Adipose tissue (tissue), 3 donors: ENCODE data around the gene METTL23. TPM values are rescaled to one million over a fixed set of nuclear protein-coding genes. Genes with fewer than 3 reads are reported as not detected.
"Not testable (repeated sequence)": the region's sequence is repeated elsewhere in the genome, so short reads cannot be mapped to it uniquely, and the experiment has no call there.

Experiments
- H3K27ac ChIP-seq: one replicate; pipeline ENCODE4 v1.5.1; 2013; ENCODE audit warnings: low read depth, low read length
- WGBS, 3 donors: extraction: QIAGEN DNeasy Blood & Tissue Kit; methylation state at CpG; one replicate each; pipeline ENCODE4 v1.1.7; 2013; 5-methylcytosine and 5-hydroxymethylcytosine counted together
- polyA plus RNA-seq, 3 donors: library from polyadenylated mRNA; stranded (reverse); fragments of 200-250 nt; gene quantifications; one replicate each; pipeline ENCODE4 v1.2.3, GENCODE V29; 2013
- donor health status: healthy with polysubstance abuse.
- donor health status: Bipolar disorder and iron deficiency.
- donor health status: healthy.

METTL23 gene
- polyA plus RNA-seq, 3 donors = 30.2 to 33.4 (median 30.9) TPM

DNA sequence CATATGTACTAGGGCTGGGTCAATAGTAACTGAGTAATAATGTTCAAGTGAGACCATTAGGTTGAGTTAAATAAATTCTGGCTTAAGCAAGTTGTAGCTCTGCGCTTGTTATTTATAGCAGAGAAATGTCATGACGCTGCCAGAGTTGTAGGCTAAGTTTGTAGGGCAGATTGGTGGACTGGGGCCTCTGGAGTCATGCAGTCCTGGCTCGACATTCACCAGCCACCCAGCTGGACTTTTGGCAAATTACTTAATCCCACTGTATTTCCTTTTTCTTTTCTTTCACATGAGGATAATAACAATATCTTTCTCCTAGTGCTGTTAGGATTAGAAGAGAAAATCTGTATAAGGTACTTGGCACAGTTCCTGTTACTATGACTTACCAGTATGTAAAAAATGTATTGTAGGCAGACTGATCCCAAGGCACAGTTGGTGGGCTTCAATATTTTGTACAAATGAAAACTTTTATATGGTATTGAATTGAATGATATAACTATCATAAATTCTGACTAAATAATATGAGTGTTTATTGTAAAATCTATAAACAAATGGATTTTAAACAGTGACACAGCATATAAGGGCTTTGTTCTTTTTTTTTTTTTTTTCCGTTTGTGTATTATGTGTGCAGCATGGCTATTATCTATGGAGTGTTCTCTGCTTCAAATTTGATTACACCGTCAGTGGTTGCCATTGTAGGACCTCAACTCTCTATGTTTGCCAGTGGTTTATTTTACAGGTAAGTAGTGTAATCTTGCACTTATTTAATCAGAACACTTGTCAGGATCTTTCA lies 13.9 kb downstream of the METTL23 start:
- 70 to 80% (median 78%) methylated on average over 5 of the region's 5 CpGs for WGBS, 3 donors

DNA sequence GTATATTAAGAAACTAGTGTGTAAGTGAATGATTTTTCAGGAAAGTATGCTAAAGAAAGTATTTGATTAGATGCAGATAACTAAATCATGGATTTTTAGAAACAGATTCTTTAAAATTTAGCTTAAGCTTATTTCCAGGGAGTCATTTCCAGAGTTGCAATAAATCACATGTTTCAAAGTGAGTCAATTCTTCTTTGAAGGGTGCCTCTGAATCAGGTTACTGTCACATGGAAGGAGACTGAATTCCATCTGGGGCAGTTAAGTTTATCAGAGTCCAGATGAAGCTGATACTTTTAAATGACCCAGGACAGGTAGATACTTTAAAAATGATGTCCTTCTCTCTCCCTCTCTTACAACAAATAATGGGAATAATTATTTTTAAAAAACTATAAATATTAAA lies 16.3 kb downstream of the METTL23 start:
- H3K27ac ChIP-seq = no peak overlapping the region

More for the DNA sequence above, 13.9 kb downstream of the METTL23 start:
- no peak overlapping the region for H3K27ac ChIP-seq

- WGBS, 3 donors = 82 to 100% (median 98%) methylated on average over 2 of the region's 2 CpGs
- no peak overlapping the region for H3K27ac ChIP-seq
Measured at GRCh38 chr17:76744747-76745146, 18.1 kb downstream of the METTL23 start.

DNA sequence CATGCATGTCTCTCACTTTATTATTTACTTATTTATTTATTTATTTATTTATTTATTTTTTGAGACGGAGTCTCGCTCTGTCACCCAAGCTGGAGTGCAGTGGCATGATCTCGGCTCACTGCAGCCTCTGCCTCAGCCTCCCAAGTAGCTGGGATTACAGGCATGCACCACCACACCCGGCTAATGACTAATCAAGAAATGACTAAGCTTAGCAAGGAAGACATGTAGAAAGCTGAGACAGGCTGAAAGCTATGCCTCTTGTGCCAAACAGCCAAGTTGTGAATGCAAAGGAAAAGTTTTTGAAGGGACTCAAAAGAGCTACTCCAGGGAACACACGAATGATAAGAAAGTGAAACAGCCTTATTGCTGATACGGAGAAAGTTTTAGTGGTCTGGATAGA lies 19.1 kb downstream of the METTL23 start:
- 96 to 98% (median 97%) methylated on average over 6 of the region's 6 CpGs for WGBS, 3 donors
- not testable (repeated sequence) for H3K27ac ChIP-seq

DNA sequence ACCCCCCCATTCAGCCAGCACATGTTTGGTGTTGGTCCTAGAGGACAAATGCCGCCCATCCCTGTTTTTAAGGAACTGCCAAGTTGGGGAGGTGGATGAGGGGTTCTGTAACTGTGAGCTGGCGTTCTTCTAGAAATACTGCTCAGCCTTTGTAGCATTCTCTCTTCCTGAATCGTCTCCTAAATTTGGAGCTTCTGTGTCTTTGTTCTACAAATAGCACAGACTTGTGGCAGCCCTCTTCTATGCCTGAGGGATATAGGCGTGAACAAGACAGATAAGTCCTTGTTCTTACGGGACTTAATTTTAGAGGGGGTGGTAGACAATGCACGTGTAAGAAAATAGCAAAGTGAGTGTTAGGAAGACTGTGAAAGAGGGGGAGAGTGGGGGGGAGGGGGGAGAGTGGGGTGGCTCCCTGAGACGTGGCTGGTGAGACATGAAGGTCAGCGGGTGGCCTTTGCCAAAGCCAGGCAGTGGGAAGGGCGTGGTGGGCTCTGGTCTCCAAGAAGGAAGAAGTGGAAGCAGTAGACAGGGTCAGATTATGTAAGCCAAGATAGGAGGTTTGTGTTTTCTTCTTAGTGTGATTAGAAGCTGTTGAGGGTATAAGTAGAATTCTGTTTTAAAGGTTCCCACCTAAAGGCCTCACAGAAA lies 21.2 kb downstream of the METTL23 start:
- H3K27ac ChIP-seq = no peak overlapping the region
- 82 to 84% (median 82%) methylated on average over 9 of the region's 9 CpGs for WGBS, 3 donors

- WGBS, 3 donors = 94 to 100% (median 97%) methylated on average over 1 of the region's 1 CpG
- no peak overlapping the region for H3K27ac ChIP-seq
Measured at GRCh38 chr17:76748657-76749056, 22.0 kb downstream of the METTL23 start.

DNA sequence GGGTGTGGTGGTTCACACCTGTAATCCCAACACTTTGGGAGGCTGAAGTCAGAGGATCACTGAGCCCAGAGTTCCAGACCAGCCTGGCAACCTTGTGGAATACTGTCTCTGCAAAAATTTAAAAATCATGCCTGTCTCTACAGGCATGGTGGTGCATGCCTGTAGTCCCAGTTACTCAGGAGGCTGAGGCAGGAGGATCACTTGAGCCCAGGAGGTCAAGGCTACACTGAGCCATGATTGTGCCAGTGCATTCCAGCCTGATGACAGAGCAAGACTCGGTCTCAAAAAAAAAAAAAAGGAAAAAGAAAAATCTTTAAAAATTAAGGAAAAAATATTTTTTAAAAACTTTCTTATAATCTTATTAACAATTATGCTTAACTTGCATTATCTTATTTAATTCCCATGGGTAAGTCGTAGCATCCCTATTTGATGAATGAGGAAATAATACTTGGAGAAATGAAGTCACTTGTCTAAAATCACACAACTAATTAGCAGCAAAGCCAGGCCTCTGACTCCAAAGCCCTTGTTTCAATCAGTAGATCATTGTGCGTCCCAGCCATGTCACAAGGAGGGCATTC lies 24.9 kb downstream of the METTL23 start:
- no peak overlapping the region for H3K27ac ChIP-seq
- 88 to 94% (median 91%) methylated on average over 3 of the region's 3 CpGs for WGBS, 3 donors

- no peak overlapping the region for H3K27ac ChIP-seq
- 80 to 93% (median 87%) methylated on average over 4 of the region's 4 CpGs for WGBS, 3 donors
Measured at GRCh38 chr17:76752006-76752405, 25.4 kb downstream of the METTL23 start.

DNA sequence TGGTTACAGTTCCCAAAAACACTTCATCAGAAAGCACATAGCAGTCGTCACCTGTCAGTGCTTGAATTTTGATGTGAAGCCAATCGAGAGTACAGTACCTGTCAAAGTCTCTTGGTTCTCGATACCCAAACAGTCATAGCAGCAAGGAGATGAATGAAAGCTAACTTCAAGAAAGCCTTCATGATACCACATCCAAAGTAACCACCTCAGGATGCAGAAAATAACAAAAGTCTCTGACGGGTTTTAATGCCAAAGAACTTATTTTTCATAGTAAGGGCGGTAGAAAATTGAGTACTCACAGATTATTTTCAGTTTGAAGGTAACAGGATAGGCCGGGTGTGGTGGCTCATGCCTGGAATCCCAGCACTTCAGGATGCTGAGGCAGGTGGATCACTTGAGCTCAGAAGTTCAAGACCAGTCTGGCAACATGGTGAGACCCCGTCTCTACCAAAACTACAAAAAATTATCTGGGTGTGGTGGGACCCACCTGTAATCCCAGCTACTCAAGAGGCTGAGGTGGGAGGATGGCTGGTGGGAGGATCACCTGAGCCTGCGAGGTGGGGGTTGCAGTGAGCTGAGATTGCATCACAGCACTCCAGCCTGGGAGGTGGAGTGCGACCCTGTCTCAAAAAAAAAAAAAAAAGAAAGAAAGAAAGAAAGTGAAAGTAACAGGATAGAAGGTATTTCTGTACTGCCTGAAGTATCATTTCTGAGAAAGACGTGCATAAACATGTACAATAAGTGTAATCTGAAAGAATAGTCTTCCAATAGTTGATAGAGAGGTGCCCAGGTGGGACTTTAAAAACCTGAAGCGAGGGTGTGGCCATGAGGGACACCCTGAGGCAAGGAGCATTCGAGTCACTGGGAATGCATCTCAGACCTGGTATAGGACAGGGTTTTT lies 26.7 kb downstream of the METTL23 start:
- WGBS, 3 donors = 82 to 88% (median 85%) methylated on average over 12 of the region's 12 CpGs
- H3K27ac ChIP-seq = no peak overlapping the region

DNA sequence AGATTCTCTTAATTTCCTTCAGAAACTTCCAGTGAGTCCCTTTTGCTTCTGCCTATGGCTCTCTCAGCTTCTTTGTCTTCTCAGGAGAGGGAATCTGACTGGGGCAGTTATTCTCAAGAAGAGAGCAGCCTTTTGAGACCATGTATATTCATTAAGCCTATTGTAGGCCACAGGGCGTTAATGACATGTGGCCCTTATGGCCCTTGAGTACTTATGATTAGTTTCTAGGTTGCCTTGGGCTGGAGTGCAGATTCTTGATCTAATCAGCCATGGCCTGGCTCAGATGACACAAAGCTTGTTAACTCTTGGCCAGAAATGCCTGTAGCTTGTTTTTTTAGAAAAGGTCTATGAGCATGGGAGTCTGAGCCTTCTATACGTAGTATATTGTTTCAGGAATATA lies 28.6 kb downstream of the METTL23 start:
- 96 to 99% (median 96%) methylated on average over 2 of the region's 2 CpGs for WGBS, 3 donors
- no peak overlapping the region for H3K27ac ChIP-seq

GRCh38 chr17:76757256-76757655 lies 30.6 kb downstream of the METTL23 start:
- H3K27ac ChIP-seq = no peak overlapping the region
- 93 to 97% (median 93%) methylated on average over 5 of the region's 5 CpGs for WGBS, 3 donors

DNA sequence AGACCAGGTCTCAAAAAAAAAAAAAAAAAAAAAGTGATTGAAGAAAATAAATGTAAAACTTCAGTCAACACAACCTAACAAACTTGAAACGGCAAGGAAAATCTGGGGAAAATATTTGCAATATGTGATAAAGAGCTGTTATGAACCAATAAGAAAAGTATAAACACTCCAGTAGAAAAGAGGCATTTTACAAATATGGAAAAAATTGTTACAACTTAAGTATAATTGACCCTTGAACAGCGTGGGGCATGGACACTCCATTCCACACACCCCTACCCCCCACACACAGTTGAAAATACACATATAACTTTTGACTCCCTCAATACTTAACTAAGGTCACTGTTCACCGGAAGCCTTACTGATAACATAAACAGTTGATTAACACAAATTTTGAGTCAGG lies 31.9 kb downstream of the METTL23 start:
- 95 to 98% (median 97%) methylated on average over 3 of the region's 3 CpGs for WGBS, 3 donors
- H3K27ac ChIP-seq = no peak overlapping the region

DNA sequence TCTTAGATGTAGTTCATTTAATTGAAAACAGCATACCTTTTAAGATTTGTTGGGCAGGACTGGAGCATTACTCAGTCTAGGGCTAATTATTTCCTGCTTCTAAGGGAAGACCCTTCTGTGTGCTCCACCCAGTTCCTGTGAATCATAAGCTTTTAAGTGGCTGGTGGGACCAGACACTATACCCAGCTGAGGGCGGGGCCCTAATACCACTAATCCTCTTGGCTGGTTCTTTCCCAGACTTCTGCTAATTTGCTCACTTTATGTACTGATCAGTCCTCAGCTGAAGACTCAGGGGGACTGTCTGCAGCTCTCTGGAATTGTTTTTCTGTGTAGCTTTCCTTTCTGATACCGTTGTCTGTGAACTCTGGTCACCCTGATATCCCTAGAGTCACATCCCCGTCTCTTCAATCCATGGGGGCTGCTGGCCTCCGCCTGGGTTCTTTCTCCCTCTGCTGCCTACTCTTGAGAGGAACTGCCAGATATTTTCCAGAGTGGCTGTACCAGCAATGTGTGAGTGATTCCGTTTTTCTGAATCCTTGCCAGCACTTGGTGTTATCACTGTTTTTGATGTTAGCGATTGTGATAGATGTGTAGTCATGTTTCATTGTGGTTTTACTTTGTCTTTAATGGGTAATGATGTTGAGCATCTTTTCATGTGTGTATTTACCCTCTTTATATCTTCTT lies 46.3 kb downstream of the METTL23 start:
- H3K27ac ChIP-seq = no peak overlapping the region
- 61 to 72% (median 61%) methylated on average over 6 of the region's 6 CpGs for WGBS, 3 donors

DNA sequence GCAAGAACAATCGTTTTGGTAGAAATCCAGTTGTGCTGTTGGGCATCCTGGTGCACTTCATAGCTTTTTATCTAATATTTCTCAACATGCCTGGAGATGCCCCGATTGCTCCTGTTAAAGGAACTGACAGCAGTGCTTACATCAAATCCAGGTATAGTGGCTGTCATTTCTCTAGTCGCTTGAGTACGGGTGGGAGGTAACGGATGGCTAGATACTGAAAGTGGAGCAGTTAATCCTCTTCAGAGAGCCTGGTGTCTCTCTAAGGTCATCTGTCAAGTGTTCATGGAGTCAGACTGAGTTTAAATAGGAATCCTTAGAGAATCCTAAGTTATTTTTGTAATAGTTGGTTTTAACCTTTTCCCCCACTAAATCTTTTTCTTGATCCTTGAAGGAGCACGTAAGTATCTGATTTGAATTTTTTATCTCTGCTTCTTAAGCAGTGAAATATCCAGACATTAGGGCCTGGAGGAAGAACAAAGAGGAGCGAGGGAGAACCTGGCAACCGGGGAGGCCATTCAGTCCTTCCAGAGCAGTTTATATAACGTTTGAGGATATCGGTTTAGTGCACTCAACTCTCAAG lies 48.5 kb downstream of the METTL23 start:
- H3K27ac ChIP-seq = no peak overlapping the region
- WGBS, 3 donors = 81 to 86% (median 83%) methylated on average over 10 of the region's 10 CpGs

DNA sequence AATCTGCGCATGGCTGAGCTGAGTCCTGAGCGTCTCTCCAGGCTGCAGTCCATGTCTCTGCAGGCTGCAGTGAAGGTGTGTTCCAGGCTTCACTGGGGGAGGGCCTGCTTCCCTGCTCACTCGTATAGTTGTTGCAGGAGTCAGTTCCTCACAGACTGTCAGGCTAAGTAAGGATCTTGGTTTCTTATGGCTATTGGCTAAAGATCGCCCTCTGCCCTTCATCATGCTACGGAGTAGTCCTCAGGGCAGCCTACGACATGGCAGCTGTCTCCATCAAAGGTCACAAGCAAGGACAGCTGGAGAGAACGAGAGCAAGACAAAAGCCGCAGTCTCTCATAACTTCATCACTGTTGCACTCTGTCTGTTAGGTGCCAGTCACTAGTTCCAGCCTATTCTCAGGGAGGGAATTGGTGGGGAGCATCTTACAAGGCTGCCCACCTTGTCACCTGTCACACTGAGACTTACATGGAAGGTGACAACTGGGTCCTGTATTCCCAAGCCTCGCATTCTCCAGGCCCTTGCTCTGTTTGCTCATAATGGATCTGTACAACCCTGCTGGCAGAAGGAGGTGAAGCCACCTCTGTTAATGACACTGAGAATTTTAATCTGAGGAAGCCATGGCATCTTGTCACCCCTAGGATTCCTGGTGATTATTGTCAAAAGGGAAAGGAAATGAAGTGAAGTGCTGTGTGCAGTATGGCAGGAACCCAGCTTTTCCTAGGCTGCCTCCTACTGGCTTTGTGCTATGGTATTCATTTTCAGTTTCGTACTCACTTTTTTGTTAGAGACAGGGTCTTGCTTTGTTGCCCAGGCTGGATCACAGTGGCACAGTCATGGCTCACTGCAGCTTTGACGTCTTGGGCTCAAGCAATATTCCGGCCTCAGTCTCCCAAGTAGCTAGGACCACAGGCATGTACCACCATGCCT lies 54.7 kb downstream of the METTL23 start:
- WGBS, 3 donors = 89 to 91% (median 90%) methylated on average over 12 of the region's 12 CpGs
- no peak overlapping the region for H3K27ac ChIP-seq

- 73 to 85% (median 82%) methylated on average over 5 of the region's 5 CpGs for WGBS, 3 donors
- no peak overlapping the region for H3K27ac ChIP-seq
Measured at GRCh38 chr17:76783146-76783545, 56.5 kb downstream of the METTL23 start.
